ENCODE data around the gene KRT6B.
"Not testable (repeated sequence)": the region's sequence is repeated elsewhere in the genome, so short reads cannot be mapped to it uniquely, and the experiment has no call there.

Gene KRT6B

GRCh38 chr12:52452101-52452500 lies at the start of gene KRT6B:
Gene KRT6B, minus strand, starts transcription at chr12:52452146. Its CDS starts 68 bp downstream, at chr12:52452078.
- no peaks in the 10 kb centered on the region for H3K27me3 ChIP-seq
- H3K9me3 ChIP-seq (replicated peaks in 1 of 11): no peaks in the 10 kb centered on the region
- no peak within 1 kb of the TSS for H3K27ac ChIP-seq
- no peak within 1 kb of the TSS for H3K4me3 ChIP-seq
- no peak for TF ChIP-seq Cebpa-rat (IDR thresholded peaks at IDR 0.05)
- no peaks in the 10 kb centered on the region for H3K36me3 ChIP-seq
- H3K4me1 ChIP-seq: no peaks in the 10 kb centered on the region
- no peaks in the 10 kb centered on the region for H4K20me1 ChIP-seq
- H3K4me2 ChIP-seq: no peak within 1 kb of the TSS
- no peak within 1 kb of the TSS for H3K9ac ChIP-seq

- no peaks in the 10 kb centered on the region for H3K27me3 ChIP-seq
- no peak for TF ChIP-seq Cebpa-rat (IDR thresholded peaks at IDR 0.05)
- no peak overlapping the region for H3K4me2 ChIP-seq
- H3K9me3 ChIP-seq (replicated peaks in 1 of 11): peaks cover 0 to 6% (median 0%) of the 10 kb centered on the region in 11 experiments; a peak in 5 of 22 replicates
- H3K27ac ChIP-seq: no peak overlapping the region
- no peaks in the 10 kb centered on the region for H3K36me3 ChIP-seq
- H3K4me3 ChIP-seq: no peak overlapping the region
- peaks cover 3 to 8% (median 7%) of the 10 kb centered on the region in 10 experiments for H3K4me1 ChIP-seq
- no peaks in the 10 kb centered on the region for H4K20me1 ChIP-seq
- no peak overlapping the region for H3K9ac ChIP-seq
Measured at GRCh38 chr12:52501490-52501889, 49.5 kb upstream of the KRT6B start.

GRCh38 chr12:52500574-52500973 lies 48.6 kb upstream of the KRT6B start:
- not testable (repeated sequence) for H3K4me3 ChIP-seq; H3K36me3 ChIP-seq; H3K9me3 ChIP-seq (replicated peaks in 1 of 11); H3K9ac ChIP-seq; H4K20me1 ChIP-seq; H3K4me2 ChIP-seq; H3K27ac ChIP-seq; H3K27me3 ChIP-seq
- peaks cover 12 to 17% (median 16%) of the 10 kb centered on the region in 10 experiments for H3K4me1 ChIP-seq

GRCh38 chr12:52499806-52500560 lies 48.0 kb upstream of the KRT6B start:
- Histone ChIP-seq H3K4me3 (no peak overlapping the region), H3K27me3 (no peaks in the 10 kb centered on the region), H3K9me3 (replicated peaks in 1 of 11) (peaks cover 0 to 6% (median 0%) of the 10 kb centered on the region in 11 experiments; a peak in 4 of 22 replicates), H3K9ac (no peak overlapping the region), H3K4me1 (peaks cover 18 to 22% (median 21%) of the 10 kb centered on the region in 10 experiments), H3K27ac (no peak overlapping the region), H3K36me3 (no peaks in the 10 kb centered on the region), H3K4me2 (no peak overlapping the region), H4K20me1 (no peaks in the 10 kb centered on the region)
- TF ChIP-seq Cebpa-rat (IDR thresholded peaks at IDR 0.05): no peak

GRCh38 chr12:52498946-52499345 lies 47.0 kb upstream of the KRT6B start:
- Histone ChIP-seq H3K27me3 (no peaks in the 10 kb centered on the region), H3K4me1 (peaks cover 19 to 23% (median 21%) of the 10 kb centered on the region in 10 experiments), H3K27ac (no peak overlapping the region), H3K36me3 (no peaks in the 10 kb centered on the region), H4K20me1 (no peaks in the 10 kb centered on the region), H3K4me2 (no peak overlapping the region), H3K9ac (no peak overlapping the region), H3K9me3 (replicated peaks in 1 of 11) (peaks cover 0 to 6% (median 0%) of the 10 kb centered on the region in 11 experiments; a peak in 4 of 22 replicates), H3K4me3 (no peak overlapping the region)
- TF ChIP-seq Cebpa-rat (IDR thresholded peaks at IDR 0.05): no peak

- Histone ChIP-seq H3K4me3 (no peak overlapping the region), H3K36me3 (no peaks in the 10 kb centered on the region), H3K4me1 (peaks cover 19 to 23% (median 21%) of the 10 kb centered on the region in 10 experiments), H3K9me3 (replicated peaks in 1 of 11) (peaks cover 0 to 5% (median 0%) of the 10 kb centered on the region in 11 experiments; a peak in 4 of 22 replicates), H4K20me1 (no peaks in the 10 kb centered on the region), H3K9ac (no peak overlapping the region), H3K4me2 (no peak overlapping the region), H3K27me3 (no peaks in the 10 kb centered on the region), H3K27ac (no peak overlapping the region)
- no peak for TF ChIP-seq Cebpa-rat (IDR thresholded peaks at IDR 0.05)
Measured at GRCh38 chr12:52497975-52498374, 46.0 kb upstream of the KRT6B start.

- peaks cover 19 to 23% (median 21%) of the 10 kb centered on the region in 10 experiments for H3K4me1 ChIP-seq
- H3K4me3 ChIP-seq: no peak overlapping the region
- H4K20me1 ChIP-seq: no peaks in the 10 kb centered on the region
- peak overlapping the region; percentile 40 to 75 (median 57) for H3K4me2 ChIP-seq
- no peaks in the 10 kb centered on the region for H3K27me3 ChIP-seq
- no peak overlapping the region for H3K9ac ChIP-seq
- H3K36me3 ChIP-seq: no peaks in the 10 kb centered on the region
- H3K9me3 ChIP-seq (replicated peaks in 1 of 11): no peaks in the 10 kb centered on the region
- H3K27ac ChIP-seq: peak overlapping the region in 4 of 11 experiments; percentile 18 to 47 (median 40); a peak in 3 of 22 replicates
- no peak for TF ChIP-seq Cebpa-rat (IDR thresholded peaks at IDR 0.05)
Measured at GRCh38 chr12:52496590-52497071, 44.7 kb upstream of the KRT6B start.

- H3K9me3 ChIP-seq (replicated peaks in 1 of 11): no peaks in the 10 kb centered on the region
- peak overlapping the region; percentile 40 to 75 (median 57) for H3K4me2 ChIP-seq
- no peaks in the 10 kb centered on the region for H4K20me1 ChIP-seq
- no peaks in the 10 kb centered on the region for H3K36me3 ChIP-seq
- H3K27ac ChIP-seq: peak overlapping the region in 4 of 11 experiments; percentile 18 to 47 (median 40); a peak in 3 of 22 replicates
- no peak overlapping the region for H3K9ac ChIP-seq
- H3K4me1 ChIP-seq: peaks cover 19 to 23% (median 21%) of the 10 kb centered on the region in 10 experiments
- no peak overlapping the region for H3K4me3 ChIP-seq
- no peak for TF ChIP-seq Cebpa-rat (IDR thresholded peaks at IDR 0.05)
- H3K27me3 ChIP-seq: no peaks in the 10 kb centered on the region
Measured at GRCh38 chr12:52496054-52496453, 44.1 kb upstream of the KRT6B start.

- no peaks in the 10 kb centered on the region for H3K27me3 ChIP-seq
- TF ChIP-seq Cebpa-rat (IDR thresholded peaks at IDR 0.05): no peak
- H4K20me1 ChIP-seq: no peaks in the 10 kb centered on the region
- H3K9ac ChIP-seq: no peak overlapping the region
- peak overlapping the region; percentile 47 to 75 (median 57); a peak in 18 of 22 replicates for H3K4me2 ChIP-seq
- H3K36me3 ChIP-seq: no peaks in the 10 kb centered on the region
- no peak overlapping the region for H3K27ac ChIP-seq
- no peaks in the 10 kb centered on the region for H3K9me3 ChIP-seq (replicated peaks in 1 of 11)
- peaks cover 19 to 23% (median 21%) of the 10 kb centered on the region in 10 experiments for H3K4me1 ChIP-seq
- H3K4me3 ChIP-seq: no peak overlapping the region
Measured at GRCh38 chr12:52495389-52495788, 43.4 kb upstream of the KRT6B start.
